OCI-LY3 (cell line): ENCODE results near the gene CACNA2D3.

ENCODE experiments used
- H2AFZ ChIP-seq: fragments of 200-600, 300-600 bp; shearing (Covaris generic); 2 replicates; pipeline ENCODE4 v1.6.0; 2014; ENCODE audit warnings: antibody characterized with exemption, low read depth, low read length
- H3K27ac ChIP-seq: fragments of 200-600, 300-600 bp; sonication (generic); 2 replicates; pipeline ENCODE4 v1.5.1; 2014; ENCODE audit warnings: mild to moderate bottlenecking, low read length, moderate library complexity, mixed read lengths
- H3K27me3 ChIP-seq: fragments of 200-600, 300-600 bp; sonication (generic); 2 replicates; pipeline ENCODE4 v1.6.1; 2014; ENCODE audit warnings: low read depth, low read length, mixed read lengths
- H3K36me3 ChIP-seq: fragments of 200-600, 300-600 bp; sonication (generic); replicated peaks from 2 replicates; pipeline ENCODE3; 2014; ENCODE audit warnings: low read depth, low read length, mixed read lengths
- H3K4me1 ChIP-seq: fragments of 300-600, 200-600 bp; sonication (generic); 2 replicates; pipeline ENCODE4 v1.6.1; 2014; ENCODE audit warnings: low read length, mixed read lengths
- H3K4me2 ChIP-seq: fragments of 200-600, 300-600 bp; sonication (generic); 2 replicates; pipeline ENCODE4 v1.6.1; 2014; ENCODE audit warnings: low read length, mixed read lengths
- H3K4me3 ChIP-seq: fragments of 300-600, 200-600 bp; sonication (generic); 2 replicates; pipeline ENCODE4 v1.5.1; 2014; ENCODE audit warnings: antibody characterized with exemption, mild to moderate bottlenecking, low read length, moderate library complexity
- H3K79me2 ChIP-seq: fragments of 300-600, 200-600 bp; shearing (Covaris generic); 2 replicates; pipeline ENCODE4 v1.6.1; 2014; ENCODE audit warnings: mild to moderate bottlenecking, low read length, mixed read lengths
- H3K9ac ChIP-seq: fragments of 300-600, 200-600 bp; shearing (Covaris generic); 2 replicates; pipeline ENCODE4 v1.6.0; 2014; ENCODE audit warnings: mild to moderate bottlenecking, low read length, moderate library complexity
- H3K9me3 ChIP-seq: fragments of 200-600, 300-600 bp; shearing (Covaris generic); 2 replicates; pipeline ENCODE4 v1.6.1; 2014; ENCODE audit warnings: low read length, mixed read lengths; ENCODE audit not compliant: insufficient read depth
- H4K20me1 ChIP-seq: fragments of 200-600, 300-600 bp; sonication (generic); 2 replicates; pipeline ENCODE4 v1.6.1; 2016; ENCODE audit warnings: low read length, mixed read lengths; ENCODE audit not compliant: insufficient read depth
- CTCF ChIP-seq: fragments of 200-600, 300-600 bp; sonication (generic); IDR thresholded peaks from 2 replicates; pipeline ENCODE4 v1.5.1; 2014; ENCODE audit warnings: antibody characterized with exemption, low read length, low read depth
- EZH2phosphoT487 ChIP-seq: fragments of 200-600 bp; shearing (Covaris generic); IDR thresholded peaks from 2 replicates; pipeline ENCODE4 v1.6.1; 2018; ENCODE audit warnings: antibody characterized with exemption, mixed run types, low read depth

CACNA2D3 gene

GRCh38 chr3:54342676-54343075, 220.3 kb downstream of the CACNA2D3 start:
- H3K9ac ChIP-seq: no peak overlapping the region
- H3K4me2 ChIP-seq: no peak overlapping the region
- TF ChIP-seq EZH2phosphoT487 (no peak), CTCF (no peak)

GRCh38 chr3:54343495-54343894, 221.1 kb downstream of the CACNA2D3 start:
- Histone ChIP-seq H2AFZ (no peak overlapping the region), H3K4me1 (no peaks in the 10 kb centered on the region), H3K4me3 (no peak overlapping the region), H3K79me2 (no peaks in the 10 kb centered on the region), H3K4me2 (no peak overlapping the region), H3K9me3 (no peaks in the 10 kb centered on the region), H3K36me3 (no peaks in the 10 kb centered on the region), H3K9ac (no peak overlapping the region), H3K27me3 (peaks cover 16% of the 10 kb centered on the region), H3K27ac (no peak overlapping the region), H4K20me1 (no peaks in the 10 kb centered on the region)
- no peak for TF ChIP-seq CTCF
- no peak for TF ChIP-seq EZH2phosphoT487

More at GRCh38 chr3:54342676-54343075, 220.3 kb downstream of the CACNA2D3 start:
- H3K27ac ChIP-seq: no peak overlapping the region
- no peak overlapping the region for H3K4me3 ChIP-seq
- no peaks in the 10 kb centered on the region for H3K9me3 ChIP-seq
- no peaks in the 10 kb centered on the region for H3K79me2 ChIP-seq
- H3K4me1 ChIP-seq: no peaks in the 10 kb centered on the region
- no peak overlapping the region for H2AFZ ChIP-seq
- H3K36me3 ChIP-seq: no peaks in the 10 kb centered on the region
- H4K20me1 ChIP-seq: no peaks in the 10 kb centered on the region
- H3K27me3 ChIP-seq: peaks cover 16% of the 10 kb centered on the region

GRCh38 chr3:54344601-54345231, 222.4 kb downstream of the CACNA2D3 start:
- H3K9me3 ChIP-seq: no peaks in the 10 kb centered on the region
- no peaks in the 10 kb centered on the region for H4K20me1 ChIP-seq
- H3K4me2 ChIP-seq: no peak overlapping the region
- no peak overlapping the region for H3K4me3 ChIP-seq
- no peak overlapping the region for H2AFZ ChIP-seq
- TF ChIP-seq CTCF (no peak), EZH2phosphoT487 (no peak)
- no peaks in the 10 kb centered on the region for H3K4me1 ChIP-seq
- no peak overlapping the region for H3K9ac ChIP-seq
- no peaks in the 10 kb centered on the region for H3K36me3 ChIP-seq
- no peak overlapping the region for H3K27ac ChIP-seq
- H3K79me2 ChIP-seq: no peaks in the 10 kb centered on the region
- H3K27me3 ChIP-seq: peaks cover 16% of the 10 kb centered on the region

GRCh38 chr3:54345847-54346375, 223.6 kb downstream of the CACNA2D3 start:
- no peaks in the 10 kb centered on the region for H3K4me1 ChIP-seq
- no peak overlapping the region for H3K4me2 ChIP-seq
- H3K4me3 ChIP-seq: no peak overlapping the region
- no peaks in the 10 kb centered on the region for H3K36me3 ChIP-seq
- no peak overlapping the region for H3K27ac ChIP-seq
- no peaks in the 10 kb centered on the region for H4K20me1 ChIP-seq
- H3K9me3 ChIP-seq: no peaks in the 10 kb centered on the region
- H3K79me2 ChIP-seq: no peaks in the 10 kb centered on the region
- TF ChIP-seq EZH2phosphoT487 (no peak), CTCF (no peak)
- peaks cover 12% of the 10 kb centered on the region for H3K27me3 ChIP-seq
- H3K9ac ChIP-seq: no peak overlapping the region
- no peak overlapping the region for H2AFZ ChIP-seq
